Activated T-helper 2 cell treated with anti-CD3 and anti-CD28 coated beads, Interferon-gamma antibody, Interleukin-2, Interleukin-4, amounts not matched to agents 10 μg/mL and 5 μg/mL and 100 μg/mL, durations not matched to agents 14 hours and 24 hours and 36 hours (primary cell): Measurements from ENCODE around the gene NDUFB3. TPM values are rescaled to one million over a fixed set of nuclear protein-coding genes. Genes with fewer than 3 reads are reported as not detected.

Experiments used
- total RNA-seq: library from RNA; stranded (reverse); gene quantifications from 2 replicates; pipeline ENCODE4 v1.2.3, GENCODE V29; 2022

NDUFB3 gene
- total RNA-seq, 1 donor from 2014 or later = 125 TPM

Other genes starting within 250 kb of the NDUFB3 start
- gene CLK1, start 207.3 kb upstream of the NDUFB3 start, total RNA-seq = 114 and 122 TPM in 2 replicates
- 55.4 and 57.8 TPM in 2 replicates for gene PPIL3, start 182.9 kb upstream of the NDUFB3 start, total RNA-seq
- 23.9 and 24.8 TPM in 2 replicates for gene NIF3L1, start 182.6 kb upstream of the NDUFB3 start, total RNA-seq
- 50.7 and 62.9 TPM in 2 replicates for gene ORC2, start 108.3 kb upstream of the NDUFB3 start, total RNA-seq
- 20.1 and 23.8 TPM in 2 replicates for gene HYCC2, start 330 bp upstream of the NDUFB3 start, total RNA-seq
- gene CFLAR, start 44.2 kb downstream of the NDUFB3 start, total RNA-seq = 255 and 268 TPM in 2 replicates
- gene CASP10, start 111.1 kb downstream of the NDUFB3 start, total RNA-seq = 14.3 and 17.3 TPM in 2 replicates
- gene CASP8, start 188.5 kb downstream of the NDUFB3 start, total RNA-seq = 43.5 and 44.1 TPM in 2 replicates